ENCODE data around the gene TRAF3.

TRAF3 gene

GRCh38 chr14:102804858-102805257 is 27.6 kb downstream of the TRAF3 start:
- Histone ChIP-seq H3K4me3 (ENCODE audit: low read depth, low read length) (no peak overlapping the region), H3K27me3 (replicated peaks) (no peaks in the 10 kb centered on the region), H3K36me3 (replicated peaks) (no peaks in the 10 kb centered on the region), H3K27ac (no peak overlapping the region)
- TF ChIP-seq CTCF (IDR thresholded peaks at IDR 0.05; ENCODE audit: low read depth, low read length, missing control alignments), result no peak
- no peak for DNase-seq
- in situ Hi-C loops (cut with HindIII; ENCODE audit: low pct_ligation_motif_present, low sequenced_read_pairs), result no loop called here

GRCh38 chr14:102805371-102805891 is 28.2 kb downstream of the TRAF3 start:
- Histone ChIP-seq H3K27ac (no peak overlapping the region), H3K36me3 (replicated peaks) (no peaks in the 10 kb centered on the region), H3K4me3 (ENCODE audit: low read depth, low read length) (no peak overlapping the region), H3K27me3 (replicated peaks) (no peaks in the 10 kb centered on the region)
- peak; percentile 71 for DNase-seq
- TF ChIP-seq CTCF (IDR thresholded peaks at IDR 0.05; ENCODE audit: low read depth, low read length, missing control alignments), result peak; percentile 48
- in situ Hi-C loops (cut with HindIII; ENCODE audit: low pct_ligation_motif_present, low sequenced_read_pairs), result no loop called here

GRCh38 chr14:102805941-102806340 is 28.7 kb downstream of the TRAF3 start:
- Histone ChIP-seq H3K4me3 (ENCODE audit: low read depth, low read length) (no peak overlapping the region), H3K27me3 (replicated peaks) (no peaks in the 10 kb centered on the region), H3K27ac (no peak overlapping the region), H3K36me3 (replicated peaks) (no peaks in the 10 kb centered on the region)
- TF ChIP-seq CTCF (IDR thresholded peaks at IDR 0.05; ENCODE audit: low read depth, low read length, missing control alignments), result peak; percentile 22
- in situ Hi-C loops (cut with HindIII; ENCODE audit: low pct_ligation_motif_present, low sequenced_read_pairs), result no loop called here
- no peak for DNase-seq

- no peak for DNase-seq
- Histone ChIP-seq H3K27ac (no peak overlapping the region), H3K36me3 (replicated peaks) (no peaks in the 10 kb centered on the region), H3K4me3 (ENCODE audit: low read depth, low read length) (no peak overlapping the region), H3K27me3 (replicated peaks) (no peaks in the 10 kb centered on the region)
- no peak for TF ChIP-seq CTCF (IDR thresholded peaks at IDR 0.05; ENCODE audit: low read depth, low read length, missing control alignments)
- in situ Hi-C loops (cut with HindIII; ENCODE audit: low pct_ligation_motif_present, low sequenced_read_pairs), result no loop called here
Observed at GRCh38 chr14:102806447-102806846, 29.2 kb downstream of the TRAF3 start.

GRCh38 chr14:102807013-102807406 is 29.8 kb downstream of the TRAF3 start:
- Histone ChIP-seq H3K36me3 (replicated peaks) (no peaks in the 10 kb centered on the region), H3K27ac (no peak overlapping the region), H3K4me3 (ENCODE audit: low read depth, low read length) (no peak overlapping the region), H3K27me3 (replicated peaks) (no peaks in the 10 kb centered on the region)
- no peak for DNase-seq
- in situ Hi-C loops (cut with HindIII; ENCODE audit: low pct_ligation_motif_present, low sequenced_read_pairs), result no loop called here
- no peak for TF ChIP-seq CTCF (IDR thresholded peaks at IDR 0.05; ENCODE audit: low read depth, low read length, missing control alignments)

- Histone ChIP-seq H3K4me3 (ENCODE audit: low read depth, low read length) (no peak overlapping the region), H3K27ac (no peak overlapping the region), H3K27me3 (replicated peaks) (no peaks in the 10 kb centered on the region), H3K36me3 (replicated peaks) (no peaks in the 10 kb centered on the region)
- TF ChIP-seq CTCF (IDR thresholded peaks at IDR 0.05; ENCODE audit: low read depth, low read length, missing control alignments), result no peak
- DNase-seq, result no peak
- in situ Hi-C loops (cut with HindIII; ENCODE audit: low pct_ligation_motif_present, low sequenced_read_pairs), result no loop called here
Observed at GRCh38 chr14:102809870-102810269, 32.6 kb downstream of the TRAF3 start.
